ENCODE measurements around the gene EIF2B4. TPM values are rescaled to one million over a fixed set of nuclear protein-coding genes. Genes with fewer than 3 reads are reported as not detected.

EIF2B4 gene
- total RNA-seq, 1 donor from 2014 or later: 46.7 TPM

- DNase-seq (ENCODE audit: low read depth): no peak
- Histone ChIP-seq H3K27me3 (ENCODE audit: control insufficient read depth, insufficient read depth, low read length) (no peaks in the 10 kb centered on the region), H3K36me3 (ENCODE audit: control insufficient read depth, insufficient read depth, low read length) (peaks cover 4% of the 10 kb centered on the region), H3K4me3 (ENCODE audit: low read depth, low read length) (no peak overlapping the region)
- no peak for TF ChIP-seq CTCF (IDR thresholded peaks at IDR 0.05; ENCODE audit: insufficient read depth, low read length, poor library complexity, severe bottlenecking)
These were observed 3.4 kb upstream of the EIF2B4 start for GRCh38 chr2:27373567-27373966.

GRCh38 chr2:27372937-27373336, 2.8 kb upstream of the EIF2B4 start:
- DNase-seq (ENCODE audit: low read depth): no peak
- TF ChIP-seq CTCF (IDR thresholded peaks at IDR 0.05; ENCODE audit: insufficient read depth, low read length, poor library complexity, severe bottlenecking): no peak
- Histone ChIP-seq H3K27me3 (ENCODE audit: control insufficient read depth, insufficient read depth, low read length) (no peaks in the 10 kb centered on the region), H3K4me3 (ENCODE audit: low read depth, low read length) (no peak overlapping the region), H3K36me3 (ENCODE audit: control insufficient read depth, insufficient read depth, low read length) (peaks cover 5% of the 10 kb centered on the region)

- TF ChIP-seq CTCF (IDR thresholded peaks at IDR 0.05; ENCODE audit: insufficient read depth, low read length, poor library complexity, severe bottlenecking): no peak
- Histone ChIP-seq H3K36me3 (ENCODE audit: control insufficient read depth, insufficient read depth, low read length) (peaks cover 2% of the 10 kb centered on the region), H3K27me3 (ENCODE audit: control insufficient read depth, insufficient read depth, low read length) (no peaks in the 10 kb centered on the region), H3K4me3 (ENCODE audit: low read depth, low read length) (peak overlapping the region; percentile 69)
- DNase-seq (ENCODE audit: low read depth): no peak
These were observed 880 bp upstream of the EIF2B4 start for GRCh38 chr2:27370816-27371620.

- DNase-seq (ENCODE audit: low read depth): no peak
- peaks cover 1% of the 10 kb centered on the region for H3K36me3 ChIP-seq (ENCODE audit: control insufficient read depth, insufficient read depth, low read length)
These were observed 590 bp downstream of the EIF2B4 start for GRCh38 chr2:27369471-27370025.

GRCh38 chr2:27363933-27364332, 6.2 kb downstream of the EIF2B4 start:
- TF ChIP-seq CTCF (IDR thresholded peaks at IDR 0.05; ENCODE audit: insufficient read depth, low read length, poor library complexity, severe bottlenecking): no peak
- H3K36me3 ChIP-seq (ENCODE audit: control insufficient read depth, insufficient read depth, low read length): peaks cover 1% of the 10 kb centered on the region
- H3K4me3 ChIP-seq (ENCODE audit: low read depth, low read length): no peak overlapping the region
- DNase-seq (ENCODE audit: low read depth): no peak
- no peaks in the 10 kb centered on the region for H3K27me3 ChIP-seq (ENCODE audit: control insufficient read depth, insufficient read depth, low read length)

More at GRCh38 chr2:27369471-27370025, 590 bp downstream of the EIF2B4 start:
- H3K4me3 ChIP-seq (ENCODE audit: low read depth, low read length): peak overlapping the region; percentile 89
- H3K27me3 ChIP-seq (ENCODE audit: control insufficient read depth, insufficient read depth, low read length): no peaks in the 10 kb centered on the region
- no peak for TF ChIP-seq CTCF (IDR thresholded peaks at IDR 0.05; ENCODE audit: insufficient read depth, low read length, poor library complexity, severe bottlenecking)
